Esophagus muscularis mucosa (tissue), 4 donors: ENCODE results near the gene HOXC12. TPM values are rescaled to one million over a fixed set of nuclear protein-coding genes. Genes with fewer than 3 reads are reported as not detected.
A peak's percentile ranks its signal among the peaks of the same experiment; 100 is the strongest.

Experiments
- DNase-seq: peaks from one replicate; pipeline ENCODE4 v3.0.0-alpha.2; 2017; ENCODE audit errors: extremely low spot score
- H3K27ac ChIP-seq, 4 donors: fragments of 200-600 bp; sonication (generic); replicated peaks in 1 of 4; 1 replicate in 3 of 4; 2 replicates in 1 of 4; pipeline ENCODE4 v1.5.1; 2016 to 2019; ENCODE audit warnings: mild to moderate bottlenecking in 1 of 4
- H3K27me3 ChIP-seq, 4 donors: fragments of 200-600 bp; sonication (generic); one replicate each; pipeline versions ENCODE4 v1.5.1 to v1.6.0; 2016 to 2019
- H3K36me3 ChIP-seq, 4 donors: fragments of 200-600 bp; sonication (generic); one replicate each; pipeline ENCODE4 v1.5.1; 2016 to 2019
- H3K4me1 ChIP-seq, 4 donors: fragments of 200-600 bp; sonication (generic); one replicate each; pipeline ENCODE4 v1.5.1; 2016 to 2019
- H3K4me3 ChIP-seq, 4 donors: fragments of 200-600 bp; sonication (generic); 1 replicate in 2 of 4; 2 replicates in 2 of 4; pipeline ENCODE4 v1.5.1; 2016 to 2019; ENCODE audit warnings: mild to moderate bottlenecking in 4 of 4, moderate library complexity in 1 of 4
- H3K9me3 ChIP-seq, 4 donors: fragments of 200-600 bp; sonication (generic); 1 replicate in 3 of 4; 2 replicates in 1 of 4; pipeline ENCODE4 v1.5.1; 2016 to 2019
- CTCF ChIP-seq, 3 experiments: fragments of 200-600 bp in 2 of 3; fragments of 450-650 bp in 1 of 3; sonication (generic) in 2 of 3; IDR thresholded peaks; one replicate each; pipeline ENCODE4 v1.5.1; 2017 to 2019; ENCODE audit warnings: antibody characterized with exemption in 3 of 3, mild to moderate bottlenecking in 2 of 3, moderate library complexity in 1 of 3
- EP300 ChIP-seq: sonication (generic); formaldehyde crosslinking; IDR thresholded peaks from one replicate; pipeline ENCODE4 v1.6.1; 2017; ENCODE audit warnings: antibody characterized with exemption
- POLR2A ChIP-seq: fragments of 450-650 bp; IDR thresholded peaks from one replicate; pipeline ENCODE4 v1.6.1; 2017; ENCODE audit warnings: antibody characterized with exemption, moderate library complexity, mild to moderate bottlenecking, low read depth
- POLR2AphosphoS5 ChIP-seq, 2 donors: sonication (generic); formaldehyde crosslinking; IDR thresholded peaks; one replicate each; pipeline ENCODE4 v1.6.1; 2017; ENCODE audit warnings: antibody characterized with exemption in 2 of 2
- WGBS: methylation state at CpG from one replicate; pipeline ENCODE4 v1.1.5; 2018; 5-methylcytosine and 5-hydroxymethylcytosine counted together
- intact Hi-C: fragments of 100-400 bp; cut with DNase I; formaldehyde crosslinking; loops from one replicate; pipeline ENCODE4 v1.15.1; 2023
- total RNA-seq, 4 donors: library from RNA; depleted of rRNA; stranded (reverse); fragments of >200 nt; gene quantifications; one replicate each; pipeline versions ENCODE4 v1.1.0 to v1.2.1, GENCODE V29; 2016

HOXC12 gene
- total RNA-seq, 4 donors from 2014 or later, result not detected

- Histone ChIP-seq H3K36me3 (no peaks in the 10 kb centered on the region), H3K4me1 (peaks cover 19 to 39% (median 29%) of the 10 kb centered on the region in 4 donors), H3K27ac (no peak overlapping the region), H3K27me3 (peaks cover 26 to 100% (median 97%) of the 10 kb centered on the region in 4 donors), H3K4me3 (peak overlapping the region in 1 of 4 donors; percentile 31), H3K9me3 (no peaks in the 10 kb centered on the region)
- 13% methylated on average over 11 of the region's 21 CpGs for WGBS
- intact Hi-C loops, result no loop called here
- no peak for DNase-seq
- TF ChIP-seq CTCF (IDR thresholded peaks at IDR 0.05) (no peak), EP300 (no peak), POLR2AphosphoS5 (IDR thresholded peaks at IDR 0.05) (no peak), POLR2A (no peak)
Measured at GRCh38 chr12:53986686-53987483, 32.2 kb downstream of the HOXC12 start.

GRCh38 chr12:53987787-53988230 is 33.1 kb downstream of the HOXC12 start:
- Histone ChIP-seq H3K4me3 (no peak overlapping the region), H3K36me3 (no peaks in the 10 kb centered on the region), H3K9me3 (no peaks in the 10 kb centered on the region), H3K27ac (no peak overlapping the region), H3K27me3 (peaks cover 23 to 100% (median 98%) of the 10 kb centered on the region in 4 donors), H3K4me1 (peaks cover 19 to 39% (median 29%) of the 10 kb centered on the region in 4 donors)
- intact Hi-C loops, result no loop called here
- no peak for TF ChIP-seq POLR2A
- no peak for TF ChIP-seq EP300
- no peak for TF ChIP-seq POLR2AphosphoS5 (IDR thresholded peaks at IDR 0.05)
- TF ChIP-seq CTCF (IDR thresholded peaks at IDR 0.05), result no peak
- 18% methylated on average over 4 of the region's 4 CpGs for WGBS
- no peak for DNase-seq

GRCh38 chr12:53988541-53989226 is 34.0 kb downstream of the HOXC12 start:
- H3K27me3 ChIP-seq, result peaks cover 20 to 100% (median 97%) of the 10 kb centered on the region in 4 donors
- TF ChIP-seq POLR2AphosphoS5 (IDR thresholded peaks at IDR 0.05), result no peak
- TF ChIP-seq POLR2A, result no peak
- no peak for TF ChIP-seq CTCF (IDR thresholded peaks at IDR 0.05)
- no peak for TF ChIP-seq EP300
- WGBS, result 7% methylated on average over 5 of the region's 5 CpGs
- no peak overlapping the region for H3K4me3 ChIP-seq
- intact Hi-C loops, result no loop called here
- H3K4me1 ChIP-seq, result peaks cover 19 to 37% (median 28%) of the 10 kb centered on the region in 4 donors
- no peaks in the 10 kb centered on the region for H3K36me3 ChIP-seq
- H3K9me3 ChIP-seq, result no peaks in the 10 kb centered on the region
- no peak overlapping the region for H3K27ac ChIP-seq
- DNase-seq, result no peak

- H3K4me3 ChIP-seq, result no peak overlapping the region
- H3K9me3 ChIP-seq, result no peaks in the 10 kb centered on the region
- intact Hi-C loops, result no loop called here
- H3K4me1 ChIP-seq, result peaks cover 25 to 37% (median 27%) of the 10 kb centered on the region in 4 donors
- H3K27ac ChIP-seq, result no peak overlapping the region
- WGBS, result 6% methylated on average over 28 of the region's 28 CpGs
- DNase-seq, result no peak
- TF ChIP-seq POLR2A (no peak), EP300 (no peak), POLR2AphosphoS5 (IDR thresholded peaks at IDR 0.05) (no peak), CTCF (IDR thresholded peaks at IDR 0.05) (peak in 1 of 3 experiments; percentile 17)
- H3K36me3 ChIP-seq, result no peaks in the 10 kb centered on the region
- peaks cover 16 to 100% (median 97%) of the 10 kb centered on the region in 4 donors for H3K27me3 ChIP-seq
Measured at GRCh38 chr12:53989227-53990113, 34.8 kb downstream of the HOXC12 start.
